ENCODE results near the gene CCDC9.

Gene CCDC9

GRCh38 chr19:47264629-47265028 lies 8.3 kb downstream of the CCDC9 start:
- Histone ChIP-seq H3K4me1 (peaks cover 0 to 9% (median under 1%) of the 10 kb centered on the region in 4 donors), H3K4me3 (no peak overlapping the region), H3K9me3 (no peaks in the 10 kb centered on the region), H3K36me3 (peaks cover 80 to 96% (median 84%) of the 10 kb centered on the region in 3 donors), H3K27ac (no peak overlapping the region), H3K27me3 (no peaks in the 10 kb centered on the region)
- DNase-seq, result no peak
- intact Hi-C loops (cut with DNase I; ENCODE audit: low total_unique reads), result no loop called here
- TF ChIP-seq CTCF (IDR thresholded peaks at IDR 0.05), result no peak

- no peak overlapping the region for H3K4me3 ChIP-seq
- H3K4me1 ChIP-seq, result no peaks in the 10 kb centered on the region
- H3K27ac ChIP-seq, result no peak overlapping the region
- intact Hi-C loops (cut with DNase I; ENCODE audit: low total_unique reads), result no loop called here
- H3K27me3 ChIP-seq, result no peaks in the 10 kb centered on the region
- TF ChIP-seq CTCF (IDR thresholded peaks at IDR 0.05), result no peak
- H3K9me3 ChIP-seq, result no peaks in the 10 kb centered on the region
- H3K36me3 ChIP-seq, result peaks cover 78 to 96% (median 79%) of the 10 kb centered on the region in 3 donors
- no peak for DNase-seq
Measured at GRCh38 chr19:47266401-47266941, 10.1 kb downstream of the CCDC9 start.

GRCh38 chr19:47267350-47267759 lies 11.0 kb downstream of the CCDC9 start:
- Histone ChIP-seq H3K36me3 (peaks cover 69 to 94% (median 83%) of the 10 kb centered on the region in 3 donors), H3K4me1 (peaks cover 0 to 6% (median 3%) of the 10 kb centered on the region in 4 donors), H3K9me3 (no peaks in the 10 kb centered on the region), H3K27ac (no peak overlapping the region), H3K27me3 (no peaks in the 10 kb centered on the region), H3K4me3 (no peak overlapping the region)
- intact Hi-C loops (cut with DNase I; ENCODE audit: low total_unique reads), result no loop called here
- no peak for TF ChIP-seq CTCF (IDR thresholded peaks at IDR 0.05)
- no peak for DNase-seq

GRCh38 chr19:47268028-47268427 lies 11.7 kb downstream of the CCDC9 start:
- no peak for TF ChIP-seq CTCF (IDR thresholded peaks at IDR 0.05)
- Histone ChIP-seq H3K27ac (no peak overlapping the region), H3K36me3 (peaks cover 63 to 87% (median 76%) of the 10 kb centered on the region in 3 donors), H3K27me3 (no peaks in the 10 kb centered on the region), H3K4me3 (no peak overlapping the region), H3K4me1 (peaks cover 0 to 13% (median 6%) of the 10 kb centered on the region in 4 donors), H3K9me3 (no peaks in the 10 kb centered on the region)
- DNase-seq, result no peak
- intact Hi-C loops (cut with DNase I; ENCODE audit: low total_unique reads), result no loop called here

GRCh38 chr19:47269596-47269995 lies 13.3 kb downstream of the CCDC9 start:
- H3K36me3 ChIP-seq, result peaks cover 49 to 72% (median 61%) of the 10 kb centered on the region in 3 donors
- intact Hi-C loops (cut with DNase I; ENCODE audit: low total_unique reads), result no loop called here

More at GRCh38 chr19:47269596-47269995, 13.3 kb downstream of the CCDC9 start:
- Histone ChIP-seq H3K27ac (no peak overlapping the region), H3K4me1 (peaks cover 0 to 15% (median 6%) of the 10 kb centered on the region in 4 donors), H3K9me3 (no peaks in the 10 kb centered on the region), H3K27me3 (no peaks in the 10 kb centered on the region), H3K4me3 (no peak overlapping the region)
- DNase-seq, result no peak
- no peak for TF ChIP-seq CTCF (IDR thresholded peaks at IDR 0.05)
